HCT116 (cell line): ENCODE results near the gene NFATC3. TPM values are rescaled to one million over a fixed set of nuclear protein-coding genes. Genes with fewer than 3 reads are reported as not detected.
"Not testable (repeated sequence)": the region's sequence is repeated elsewhere in the genome, so short reads cannot be mapped to it uniquely, and the experiment has no call there.

Experiments
- ATAC-seq: fragments of 200-7000 bp; cut with Tn5 transposase; 2 replicates; pipeline ENCODE4 v1.9.1; 2020; ENCODE audit warnings: mild to moderate bottlenecking, moderate library complexity
- BruUV-seq: library from RNA; stranded (reverse); fragments of 400-500 nt; replicated peaks from 2 replicates; lab custom pipeline; 2021; lab: Mats Ljungman, UMichigan
- CTCF ChIA-PET: fragments of 300-600 bp; sonication (Branson Sonifier 250); formaldehyde crosslinking; loops from one replicate; lab custom pipeline; 2021; ENCODE audit warnings: antibody characterized with exemption; lab: Charles Lee
- POLR2A ChIA-PET: fragments of 300-600, 350-600 bp; sonication (Branson Sonifier 250); formaldehyde crosslinking; loops from one replicate; lab custom pipeline; 2021; ENCODE audit warnings: antibody characterized with exemption; lab: Charles Lee
- RAD21 ChIA-PET, 2 experiments: fragments of 300-600 bp; sonication (Branson Sonifier 250); formaldehyde crosslinking; loops; one replicate each; lab custom pipeline; 2023; ENCODE audit warnings: low total read pairs in 2 of 2; ENCODE audit not compliant: uncharacterized antibody in 2 of 2, unreplicated experiment in 2 of 2, low non-redundant PET in 1 of 2; lab: Charles Lee
- DNase-seq: peaks from one replicate; pipeline ENCODE4 v3.0.0-alpha.2; 2010; ENCODE audit warnings: low read depth, low spot score
- H2AFZ ChIP-seq: fragments of 200-600 bp; shearing (Covaris generic), sonication (generic); 2 replicates; pipeline ENCODE4 v1.6.1; 2017; ENCODE audit warnings: low read depth, mixed run types, mixed read lengths, antibody characterized with exemption, low read length; ENCODE audit not compliant: poor library complexity, severe bottlenecking
- H3K27ac ChIP-seq: 2 replicates; pipeline ENCODE4 v1.5.1; 2012; ENCODE audit warnings: low read depth, low read length
- H3K27me3 ChIP-seq: fragments of 200-600 bp; sonication (generic); 2 replicates; pipeline ENCODE4 v1.6.1; 2016; ENCODE audit warnings: mixed run types, low read length, mixed read lengths; ENCODE audit not compliant: insufficient read depth
- H3K36me3 ChIP-seq, 2 experiments: fragments of 200-500 bp in 1 of 2; fragments of 200-600 bp in 1 of 2; sonication (Bioruptor generic) in 1 of 2; sonication (generic) in 1 of 2; 2 replicates each; pipeline versions ENCODE4 v1.5.1 to v1.6.1; 2014 to 2016; ENCODE audit warnings: low read length in 2 of 2, inconsistent platforms in 1 of 2, mixed read lengths in 1 of 2, mixed run types in 1 of 2; ENCODE audit not compliant: insufficient read depth in 2 of 2, control insufficient read depth in 1 of 2
- H3K4me1 ChIP-seq, 2 experiments: fragments of 200-600 bp in 1 of 2; sonication (generic) in 1 of 2; 2 replicates each; pipeline versions ENCODE4 v1.5.1 to v1.6.1; 2012 to 2017; ENCODE audit warnings: low read length in 2 of 2, inconsistent platforms in 1 of 2, mild to moderate bottlenecking in 1 of 2, mixed read lengths in 1 of 2, mixed run types in 1 of 2, moderate library complexity in 1 of 2; ENCODE audit not compliant: insufficient read depth in 2 of 2, control insufficient read depth in 1 of 2
- H3K4me2 ChIP-seq: fragments of 200-600 bp; sonication (generic); 2 replicates; pipeline ENCODE4 v1.6.1; 2017; ENCODE audit warnings: mixed run types, low read length, mixed read lengths
- H3K4me3 ChIP-seq, 2 experiments: fragments of 200-600 bp in 1 of 2; sonication (generic) in 1 of 2; replicated peaks in 1 of 2; 2 replicates each; pipeline ENCODE4 v1.5.1; 2011 to 2016; ENCODE audit warnings: low read length in 2 of 2, control low read depth in 1 of 2, low read depth in 1 of 2, mild to moderate bottlenecking in 1 of 2, mixed read lengths in 1 of 2, mixed run types in 1 of 2
- H3K79me2 ChIP-seq: fragments of 200-600 bp; sonication (generic); 2 replicates; pipeline ENCODE4 v1.6.1; 2017; ENCODE audit warnings: mild to moderate bottlenecking, mixed run types, low read length, moderate library complexity, mixed read lengths; ENCODE audit not compliant: insufficient read depth
- H3K9ac ChIP-seq: fragments of 200-600 bp; sonication (generic); 2 replicates; pipeline ENCODE4 v1.6.1; 2016; ENCODE audit warnings: low read length, mixed read lengths
- H3K9me2 ChIP-seq: fragments of 200-600 bp; sonication (generic), shearing (Covaris generic); 2 replicates; pipeline ENCODE4 v1.6.1; 2017; ENCODE audit warnings: mixed run types, mild to moderate bottlenecking, moderate library complexity; ENCODE audit not compliant: insufficient read depth
- H3K9me3 ChIP-seq, 2 experiments: fragments of 200-500 bp in 1 of 2; fragments of 200-600 bp in 1 of 2; sonication (Bioruptor generic) in 1 of 2; sonication (generic) in 1 of 2; 2 replicates each; pipeline ENCODE4 v1.6.1; 2014 to 2017; ENCODE audit warnings: low read length in 2 of 2, mixed read lengths in 2 of 2, inconsistent platforms in 1 of 2, low read depth in 1 of 2, mild to moderate bottlenecking in 1 of 2, mixed run types in 1 of 2, moderate library complexity in 1 of 2; ENCODE audit not compliant: control insufficient read depth in 1 of 2, insufficient read depth in 1 of 2
- H4K20me1 ChIP-seq: fragments of 200-600 bp; sonication (generic), shearing (Covaris generic); 2 replicates; pipeline ENCODE4 v1.6.1; 2017; ENCODE audit warnings: mixed run types, mild to moderate bottlenecking, moderate library complexity; ENCODE audit not compliant: insufficient read depth
- EZH2 ChIP-seq: fragments of 200-600 bp; sonication (generic); IDR thresholded peaks from 2 replicates; pipeline ENCODE4 v1.6.1; 2017; ENCODE audit warnings: antibody characterized with exemption, mixed run types
- SP1 ChIP-seq: IDR thresholded peaks from 2 replicates; pipeline ENCODE4 v1.6.1; 2012; ENCODE audit warnings: low read depth
- SRF ChIP-seq: IDR thresholded peaks from 2 replicates; pipeline ENCODE4 v1.6.1; 2012; ENCODE audit warnings: low read depth
- ZBTB33 ChIP-seq: IDR thresholded peaks from 2 replicates; pipeline ENCODE4 v1.6.1; 2011; ENCODE audit warnings: mild to moderate bottlenecking, low read length, moderate library complexity; ENCODE audit not compliant: insufficient replicate concordance; ENCODE audit errors: extremely low read depth
- intact Hi-C: fragments of 100-400 bp; cut with micrococcal nuclease; formaldehyde crosslinking; loops from 2 replicates; pipeline ENCODE4 v1.10.0; 2022
- total RNA-seq: library from RNA; stranded (reverse); gene quantifications from one replicate; pipeline ENCODE4 v1.2.1, GENCODE V29; 2021; ENCODE audit not compliant: unreplicated experiment

NFATC3 gene
- total RNA-seq, 1 experiment from 2014 or later = 25.6 TPM

GRCh38 chr16:68120496-68120895 is 35.3 kb downstream of the NFATC3 start:
- H2AFZ ChIP-seq, POLR2A ChIA-PET, H3K9me2 ChIP-seq, BruUV-seq, intact Hi-C loops, H4K20me1 ChIP-seq, H3K27me3 ChIP-seq, H3K36me3 ChIP-seq, H3K9me3 ChIP-seq, H3K4me3 ChIP-seq, H3K9ac ChIP-seq, H3K27ac ChIP-seq, H3K4me2 ChIP-seq, DNase-seq, CTCF ChIA-PET, RAD21 ChIA-PET, ATAC-seq, H3K4me1 ChIP-seq: not testable (repeated sequence)
- peaks cover 70% of the 10 kb centered on the region for H3K79me2 ChIP-seq

- no peak overlapping the region for H3K4me2 ChIP-seq
- H3K4me1 ChIP-seq = no peaks in the 10 kb centered on the region; a peak in 1 of 4 replicates
- no peak overlapping the region for H2AFZ ChIP-seq
- RAD21 ChIA-PET = no interaction called here
- CTCF ChIA-PET = no interaction called here
- TF ChIP-seq ZBTB33 (no peak), SRF (no peak), SP1 (no peak), EZH2 (no peak)
- no peaks in the 10 kb centered on the region for H3K27me3 ChIP-seq
- intact Hi-C loops = no loop called here
- peaks cover 21% of the 10 kb centered on the region for H3K79me2 ChIP-seq
- no peaks in the 10 kb centered on the region for H3K9me3 ChIP-seq
- DNase-seq (no peak), ATAC-seq (no peak)
- no TSS peak for BruUV-seq
- 0 out of 2 replicates have a peak, but pooled peaks cover 4% of the 10 kb centered on the region for H4K20me1 ChIP-seq
- H3K9me2 ChIP-seq = no peaks in the 10 kb centered on the region
- H3K36me3 ChIP-seq = 0 out of 4 replicates have a peak, but pooled peaks cover 0 to 4% of the 10 kb centered on the region in 2 experiments
- H3K4me3 ChIP-seq = no peak overlapping the region
- no peak overlapping the region for H3K9ac ChIP-seq
- H3K27ac ChIP-seq = no peak overlapping the region
- POLR2A ChIA-PET = no interaction called here
Measured at GRCh38 chr16:68126395-68126794, 41.2 kb downstream of the NFATC3 start.
